Liver (tissue), 9 donors: ENCODE data around the gene RASL12. TPM values are rescaled to one million over a fixed set of nuclear protein-coding genes. Genes with fewer than 3 reads are reported as not detected.

Experiments used
- DNase-seq: peaks from one replicate; pipeline ENCODE4 v3.0.0-alpha.2; 2017; ENCODE audit warnings: low spot score
- H3K27ac ChIP-seq, 2 donors: one replicate each; pipeline ENCODE4 v1.7.0; 2013; ENCODE audit warnings: inconsistent platforms in 2 of 2, low read length in 2 of 2, control low read depth in 1 of 2, low read depth in 1 of 2, mild to moderate bottlenecking in 1 of 2
- H3K27me3 ChIP-seq, 4 donors: one replicate each; pipeline versions ENCODE4 v1.6.1 to v1.7.0; 2013; ENCODE audit warnings: low read length in 3 of 4, inconsistent platforms in 1 of 4, mild to moderate bottlenecking in 1 of 4, moderate library complexity in 1 of 4; ENCODE audit not compliant: control insufficient read depth in 4 of 4, insufficient read depth in 4 of 4
- H3K36me3 ChIP-seq, 4 donors: one replicate each; pipeline versions ENCODE4 v1.6.1 to v1.7.0; 2013; ENCODE audit warnings: low read length in 3 of 4, mild to moderate bottlenecking in 3 of 4, low read depth in 1 of 4, moderate library complexity in 1 of 4; ENCODE audit not compliant: control insufficient read depth in 4 of 4, insufficient read depth in 3 of 4
- H3K4me1 ChIP-seq, 4 donors: one replicate each; pipeline versions ENCODE4 v1.6.1 to v1.7.0; 2013; ENCODE audit warnings: low read length in 3 of 4, mild to moderate bottlenecking in 3 of 4, moderate library complexity in 1 of 4; ENCODE audit not compliant: control insufficient read depth in 4 of 4, insufficient read depth in 4 of 4
- H3K4me3 ChIP-seq, 3 donors: one replicate each; pipeline versions ENCODE4 v1.6.1 to v1.7.0; 2013; ENCODE audit warnings: low read length in 3 of 3, control low read depth in 1 of 3, low read depth in 1 of 3, mild to moderate bottlenecking in 1 of 3
- H3K9ac ChIP-seq, 2 donors: one replicate each; pipeline ENCODE4 v1.7.0; 2013; ENCODE audit warnings: low read length in 2 of 2, mild to moderate bottlenecking in 2 of 2, moderate library complexity in 2 of 2, control low read depth in 1 of 2, low read depth in 1 of 2
- H3K9me3 ChIP-seq, 4 donors: one replicate each; pipeline versions ENCODE4 v1.6.1 to v1.7.0; 2013; ENCODE audit warnings: low read length in 3 of 4; ENCODE audit not compliant: control insufficient read depth in 4 of 4
- EGR1 ChIP-seq, 2 donors: IDR thresholded peaks; 2 replicates each; pipeline ENCODE4 v1.6.1; 2016 to 2018; ENCODE audit warnings: antibody characterized with exemption in 2 of 2, low read depth in 2 of 2
- FOXA1 ChIP-seq: IDR thresholded peaks from 2 replicates; pipeline ENCODE4 v1.6.1; 2016; ENCODE audit warnings: antibody characterized with exemption
- FOXA2 ChIP-seq: IDR thresholded peaks from 2 replicates; pipeline ENCODE4 v1.6.1; 2016; ENCODE audit warnings: antibody characterized with exemption
- GABPA ChIP-seq, 2 donors: IDR thresholded peaks in 1 of 2; conservative IDR thresholded peaks in 1 of 2; 2 replicates each; pipeline ENCODE4 v1.6.1; 2016; ENCODE audit warnings: antibody characterized with exemption in 2 of 2, mild to moderate bottlenecking in 1 of 2, moderate library complexity in 1 of 2
- HNF4A ChIP-seq, 2 donors: conservative IDR thresholded peaks; 2 replicates each; pipeline ENCODE4 v1.6.1; 2016; ENCODE audit warnings: antibody characterized with exemption in 2 of 2, mild to moderate bottlenecking in 2 of 2
- HNF4G ChIP-seq: IDR thresholded peaks from 2 replicates; pipeline ENCODE4 v1.6.1; 2016; ENCODE audit warnings: antibody characterized with exemption
- JUND ChIP-seq, 2 donors: IDR thresholded peaks; 2 replicates each; pipeline ENCODE4 v1.6.1; 2016; ENCODE audit warnings: antibody characterized with exemption in 2 of 2
- NR2F2 ChIP-seq: IDR thresholded peaks from 2 replicates; pipeline ENCODE4 v1.6.1; 2016; ENCODE audit warnings: antibody characterized with exemption
- RAD21 ChIP-seq, 2 donors: IDR thresholded peaks; 2 replicates each; pipeline ENCODE4 v1.6.1; 2016; ENCODE audit warnings: antibody characterized with exemption in 2 of 2, mild to moderate bottlenecking in 2 of 2
- RXRA ChIP-seq, 2 donors: IDR thresholded peaks; 2 replicates each; pipeline ENCODE4 v1.6.1; 2017 to 2018; ENCODE audit warnings: antibody characterized with exemption in 2 of 2, mild to moderate bottlenecking in 1 of 2
- SP1 ChIP-seq: IDR thresholded peaks from 2 replicates; pipeline ENCODE4 v1.6.1; 2018; ENCODE audit warnings: antibody characterized with exemption, mild to moderate bottlenecking
- TAF1 ChIP-seq: conservative IDR thresholded peaks from 2 replicates; pipeline ENCODE4 v1.6.1; 2016; ENCODE audit warnings: antibody characterized with exemption, mild to moderate bottlenecking
- YY1 ChIP-seq: IDR thresholded peaks from 2 replicates; pipeline ENCODE4 v1.6.1; 2016; ENCODE audit warnings: antibody characterized with exemption, mild to moderate bottlenecking
- WGBS: extraction: QIAGEN DNeasy Blood & Tissue Kit; methylation state at CpG from one replicate; pipeline ENCODE4 v1.1.7; 2013; 5-methylcytosine and 5-hydroxymethylcytosine counted together
- polyA plus RNA-seq, 2 donors: library from polyadenylated mRNA; stranded (reverse) in 1 of 2; unstranded in 1 of 2; fragments of 200-250 nt in 1 of 2; fragments of >200 nt in 1 of 2; fragmentation: Nextera tagmentation in 1 of 2; extraction: Ambion mirVana in 1 of 2; gene quantifications; one replicate each; pipeline versions ENCODE4 v1.2.1 to v1.2.3, GENCODE V29; 2013 to 2015
- total RNA-seq, 2 donors: library from RNA; depleted of rRNA; stranded (reverse); fragments of >200 nt; gene quantifications; one replicate each; pipeline ENCODE4 v1.2.3, GENCODE V29; 2014
- TF ChIP-seq, protein P1 (sequence below): fragments of 150-350 bp; IDR thresholded peaks from 2 replicates; pipeline ENCODE4 v1.5.1; 2017; ENCODE audit warnings: improper control_type of control experiment, low read depth, low read length; ENCODE audit not compliant: missing input control
- TF ChIP-seq, protein P2 (sequence below): IDR thresholded peaks from 2 replicates; pipeline ENCODE4 v1.6.1; 2016; ENCODE audit warnings: antibody characterized with exemption
- TF ChIP-seq, protein P3 (sequence below): IDR thresholded peaks from 2 replicates; pipeline ENCODE4 v1.6.1; 2016; ENCODE audit warnings: antibody characterized with exemption, mild to moderate bottlenecking
- TF ChIP-seq, protein P4 (sequence below): IDR thresholded peaks from 2 replicates; pipeline ENCODE4 v1.6.1; 2016; ENCODE audit warnings: antibody characterized with exemption
- TF ChIP-seq, protein P5 (sequence below): IDR thresholded peaks from 2 replicates; pipeline ENCODE4 v1.6.1; 2016; ENCODE audit warnings: antibody characterized with exemption
- donor health status: healthy.
- donor health status: healthy.
- donor health status: healthy.
- donor health status: healthy.
- donor health status: healthy.

The RASL12 gene
- total and polyA plus RNA-seq, 4 donors: 0.50 to 0.92 (median 0.63) TPM

DNA sequence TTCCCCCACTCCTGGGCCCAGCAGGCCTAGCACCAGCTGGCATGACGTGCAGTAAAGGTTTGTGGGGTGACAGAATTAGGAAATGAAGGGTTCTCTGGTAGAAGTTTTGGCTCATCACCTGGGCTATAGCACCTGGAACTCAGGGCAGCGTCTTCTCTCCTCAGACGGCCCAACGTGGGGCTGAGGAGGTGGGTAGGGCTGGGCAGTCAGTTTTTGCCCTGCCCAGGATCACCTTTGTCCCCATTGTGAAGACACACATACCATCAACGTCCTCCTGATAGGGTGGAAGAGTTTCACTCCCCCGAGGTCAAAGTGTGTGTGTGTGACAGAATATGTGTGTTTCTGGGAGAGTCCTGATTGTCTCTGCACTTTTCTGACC, 20.8 kb upstream of the RASL12 start:
- Histone ChIP-seq H3K9me3 (no peaks in the 10 kb centered on the region), H3K27ac (peak overlapping the region; percentile 91 to 95), H3K4me3 (no peak overlapping the region), H3K27me3 (no peaks in the 10 kb centered on the region), H3K36me3 (no peaks in the 10 kb centered on the region), H3K4me1 (peaks cover 17 to 43% (median 29%) of the 10 kb centered on the region in 4 donors), H3K9ac (peak overlapping the region; percentile 59 to 63)
- TF ChIP-seq, protein P1, sequence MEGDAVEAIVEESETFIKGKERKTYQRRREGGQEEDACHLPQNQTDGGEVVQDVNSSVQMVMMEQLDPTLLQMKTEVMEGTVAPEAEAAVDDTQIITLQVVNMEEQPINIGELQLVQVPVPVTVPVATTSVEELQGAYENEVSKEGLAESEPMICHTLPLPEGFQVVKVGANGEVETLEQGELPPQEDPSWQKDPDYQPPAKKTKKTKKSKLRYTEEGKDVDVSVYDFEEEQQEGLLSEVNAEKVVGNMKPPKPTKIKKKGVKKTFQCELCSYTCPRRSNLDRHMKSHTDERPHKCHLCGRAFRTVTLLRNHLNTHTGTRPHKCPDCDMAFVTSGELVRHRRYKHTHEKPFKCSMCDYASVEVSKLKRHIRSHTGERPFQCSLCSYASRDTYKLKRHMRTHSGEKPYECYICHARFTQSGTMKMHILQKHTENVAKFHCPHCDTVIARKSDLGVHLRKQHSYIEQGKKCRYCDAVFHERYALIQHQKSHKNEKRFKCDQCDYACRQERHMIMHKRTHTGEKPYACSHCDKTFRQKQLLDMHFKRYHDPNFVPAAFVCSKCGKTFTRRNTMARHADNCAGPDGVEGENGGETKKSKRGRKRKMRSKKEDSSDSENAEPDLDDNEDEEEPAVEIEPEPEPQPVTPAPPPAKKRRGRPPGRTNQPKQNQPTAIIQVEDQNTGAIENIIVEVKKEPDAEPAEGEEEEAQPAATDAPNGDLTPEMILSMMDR: no peak
- TF ChIP-seq NR2F2 (no peak), JUND (IDR thresholded peaks at IDR 0.05) (peak; percentile 33 to 38), FOXA2 (no peak), RXRA (IDR thresholded peaks at IDR 0.05) (peak; percentile 89 to 90), HNF4A (conservative IDR thresholded peaks at IDR 0.05) (peak; percentile 85 to 87), TAF1 (no peak), GABPA (IDR thresholded peaks at IDR 0.05 in 1 of 2, conservative IDR thresholded peaks at IDR 0.05 in 1 of 2) (no peak), EGR1 (IDR thresholded peaks at IDR 0.05; ENCODE audit: low read depth in 2 of 2) (no peak), YY1 (peak; percentile 45), RAD21 (IDR thresholded peaks at IDR 0.05) (peak; percentile 3 to 5), HNF4G (peak; percentile 56), FOXA1 (no peak), SP1 (peak; percentile 95)
- TF ChIP-seq, protein P2, sequence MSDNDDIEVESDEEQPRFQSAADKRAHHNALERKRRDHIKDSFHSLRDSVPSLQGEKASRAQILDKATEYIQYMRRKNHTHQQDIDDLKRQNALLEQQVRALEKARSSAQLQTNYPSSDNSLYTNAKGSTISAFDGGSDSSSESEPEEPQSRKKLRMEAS: no peak
- TF ChIP-seq, protein P3, sequence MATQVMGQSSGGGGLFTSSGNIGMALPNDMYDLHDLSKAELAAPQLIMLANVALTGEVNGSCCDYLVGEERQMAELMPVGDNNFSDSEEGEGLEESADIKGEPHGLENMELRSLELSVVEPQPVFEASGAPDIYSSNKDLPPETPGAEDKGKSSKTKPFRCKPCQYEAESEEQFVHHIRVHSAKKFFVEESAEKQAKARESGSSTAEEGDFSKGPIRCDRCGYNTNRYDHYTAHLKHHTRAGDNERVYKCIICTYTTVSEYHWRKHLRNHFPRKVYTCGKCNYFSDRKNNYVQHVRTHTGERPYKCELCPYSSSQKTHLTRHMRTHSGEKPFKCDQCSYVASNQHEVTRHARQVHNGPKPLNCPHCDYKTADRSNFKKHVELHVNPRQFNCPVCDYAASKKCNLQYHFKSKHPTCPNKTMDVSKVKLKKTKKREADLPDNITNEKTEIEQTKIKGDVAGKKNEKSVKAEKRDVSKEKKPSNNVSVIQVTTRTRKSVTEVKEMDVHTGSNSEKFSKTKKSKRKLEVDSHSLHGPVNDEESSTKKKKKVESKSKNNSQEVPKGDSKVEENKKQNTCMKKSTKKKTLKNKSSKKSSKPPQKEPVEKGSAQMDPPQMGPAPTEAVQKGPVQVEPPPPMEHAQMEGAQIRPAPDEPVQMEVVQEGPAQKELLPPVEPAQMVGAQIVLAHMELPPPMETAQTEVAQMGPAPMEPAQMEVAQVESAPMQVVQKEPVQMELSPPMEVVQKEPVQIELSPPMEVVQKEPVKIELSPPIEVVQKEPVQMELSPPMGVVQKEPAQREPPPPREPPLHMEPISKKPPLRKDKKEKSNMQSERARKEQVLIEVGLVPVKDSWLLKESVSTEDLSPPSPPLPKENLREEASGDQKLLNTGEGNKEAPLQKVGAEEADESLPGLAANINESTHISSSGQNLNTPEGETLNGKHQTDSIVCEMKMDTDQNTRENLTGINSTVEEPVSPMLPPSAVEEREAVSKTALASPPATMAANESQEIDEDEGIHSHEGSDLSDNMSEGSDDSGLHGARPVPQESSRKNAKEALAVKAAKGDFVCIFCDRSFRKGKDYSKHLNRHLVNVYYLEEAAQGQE: peak; percentile 26
- TF ChIP-seq, protein P4, sequence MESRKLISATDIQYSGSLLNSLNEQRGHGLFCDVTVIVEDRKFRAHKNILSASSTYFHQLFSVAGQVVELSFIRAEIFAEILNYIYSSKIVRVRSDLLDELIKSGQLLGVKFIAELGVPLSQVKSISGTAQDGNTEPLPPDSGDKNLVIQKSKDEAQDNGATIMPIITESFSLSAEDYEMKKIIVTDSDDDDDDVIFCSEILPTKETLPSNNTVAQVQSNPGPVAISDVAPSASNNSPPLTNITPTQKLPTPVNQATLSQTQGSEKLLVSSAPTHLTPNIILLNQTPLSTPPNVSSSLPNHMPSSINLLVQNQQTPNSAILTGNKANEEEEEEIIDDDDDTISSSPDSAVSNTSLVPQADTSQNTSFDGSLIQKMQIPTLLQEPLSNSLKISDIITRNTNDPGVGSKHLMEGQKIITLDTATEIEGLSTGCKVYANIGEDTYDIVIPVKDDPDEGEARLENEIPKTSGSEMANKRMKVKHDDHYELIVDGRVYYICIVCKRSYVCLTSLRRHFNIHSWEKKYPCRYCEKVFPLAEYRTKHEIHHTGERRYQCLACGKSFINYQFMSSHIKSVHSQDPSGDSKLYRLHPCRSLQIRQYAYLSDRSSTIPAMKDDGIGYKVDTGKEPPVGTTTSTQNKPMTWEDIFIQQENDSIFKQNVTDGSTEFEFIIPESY: no peak
- TF ChIP-seq, protein P5, sequence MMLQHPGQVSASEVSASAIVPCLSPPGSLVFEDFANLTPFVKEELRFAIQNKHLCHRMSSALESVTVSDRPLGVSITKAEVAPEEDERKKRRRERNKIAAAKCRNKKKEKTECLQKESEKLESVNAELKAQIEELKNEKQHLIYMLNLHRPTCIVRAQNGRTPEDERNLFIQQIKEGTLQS: no peak
- DNase-seq: no peak
- WGBS: 22% methylated on average over 6 of the region's 6 CpGs
